Brain microvascular endothelial cell (primary cell): Measurements from ENCODE around the gene MCC.

Experiments
- DNase-seq: peaks from one replicate; pipeline ENCODE4 v3.0.0-alpha.2; 2020
- H3K27ac ChIP-seq: fragments of 250-450 bp; sonication (Bioruptor Pico); 2 replicates; pipeline ENCODE4 v1.5.1; 2020; ENCODE audit warnings: mild to moderate bottlenecking, moderate library complexity
- H3K27me3 ChIP-seq: fragments of 250-450 bp; sonication (Bioruptor Pico); replicated peaks from 2 replicates; pipeline ENCODE4 v1.5.1; 2020; ENCODE audit warnings: mild to moderate bottlenecking
- H3K36me3 ChIP-seq: fragments of 250-450 bp; sonication (Bioruptor Pico); replicated peaks from 2 replicates; pipeline ENCODE4 v1.5.1; 2020; ENCODE audit warnings: mild to moderate bottlenecking
- H3K4me3 ChIP-seq: 2 replicates; pipeline ENCODE4 v1.5.1; 2011; ENCODE audit warnings: low read depth, mild to moderate bottlenecking, control low read depth, low read length, moderate library complexity
- in situ Hi-C: cut with HindIII; loops from 2 replicates; pipeline ENCODE4 v1.10.0; 2017; ENCODE audit warnings: low sequenced_read_pairs, low pct_ligation_motif_present
- TF ChIP-seq, protein P1 (sequence below): IDR thresholded peaks from 2 replicates; pipeline ENCODE4 v1.5.1; 2011; ENCODE audit warnings: low read depth, mild to moderate bottlenecking, moderate library complexity, low read length, control low read depth, inconsistent platforms; ENCODE audit errors: missing control alignments

MCC gene

DNA sequence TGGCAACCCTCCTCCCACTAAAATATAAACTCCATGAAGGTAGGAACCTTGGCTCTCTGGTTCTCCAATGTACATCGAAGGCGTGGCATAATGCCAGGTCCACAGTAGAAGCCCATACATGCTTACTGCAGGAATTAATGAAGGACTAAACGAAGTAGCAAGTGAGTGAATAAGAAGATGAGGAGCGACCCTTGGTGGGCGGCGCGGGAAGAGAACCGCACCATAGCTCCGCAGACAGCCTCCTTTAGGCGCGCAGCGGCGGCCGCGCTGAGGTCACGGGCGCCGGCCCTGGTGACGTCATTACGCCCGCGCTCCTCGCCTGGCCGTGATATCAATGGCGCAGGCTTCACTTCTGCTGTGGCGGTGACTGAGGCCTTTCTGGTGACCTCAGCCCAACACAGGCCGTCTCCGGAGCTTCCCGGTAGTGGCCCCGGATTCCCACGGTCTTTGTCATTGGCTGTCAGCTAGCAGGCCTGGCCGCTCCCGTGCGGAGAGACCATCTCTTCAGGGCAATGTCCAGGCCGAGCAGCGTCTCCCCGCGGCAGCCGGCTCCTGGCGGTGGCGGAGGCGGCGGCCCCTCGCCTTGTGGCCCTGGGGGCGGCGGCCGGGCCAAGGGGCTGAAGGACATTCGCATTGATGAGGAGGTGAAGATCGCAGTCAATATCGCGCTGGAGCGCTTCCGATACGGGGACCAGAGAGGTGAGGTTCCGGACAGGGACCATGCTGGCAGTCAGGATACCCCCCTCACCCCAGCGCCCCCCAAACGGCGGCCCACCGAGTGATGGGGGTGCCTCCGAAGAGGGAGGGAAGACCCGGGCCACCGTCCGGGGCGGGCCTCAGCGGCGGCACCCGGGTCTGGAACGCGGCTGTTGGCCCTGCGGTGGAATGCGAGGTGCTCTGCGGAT lies 25.4 kb upstream of the MCC start, which contains the start of gene YTHDC2:
YTHDC2 (plus strand) TSS at position 311 of the 905 bp plus-strand sequence; CDS start at position 513, 202 bp downstream.
- DNase-seq = peak; percentile 88

DNA sequence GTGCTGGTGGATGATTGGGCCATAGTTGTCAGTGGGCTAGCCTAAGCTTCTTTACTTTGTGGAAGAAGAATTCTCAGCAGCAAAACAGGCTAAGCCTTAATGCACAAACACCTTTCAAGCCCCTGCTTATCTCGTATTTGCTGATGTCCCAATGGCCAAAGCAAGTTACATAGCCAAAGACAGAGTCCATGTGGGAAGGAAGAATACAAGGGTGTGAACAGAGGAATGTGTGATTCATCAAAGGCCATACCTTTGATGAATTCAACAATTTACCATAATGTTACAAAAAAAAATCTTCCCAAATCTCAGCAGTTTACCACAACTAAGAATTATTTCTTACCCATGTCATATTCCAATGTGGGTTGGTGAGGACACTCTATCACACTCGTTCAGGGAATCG lies 24.1 kb upstream of the MCC start:
- H3K4me3 ChIP-seq = no peak overlapping the region
- H3K36me3 ChIP-seq = no peaks in the 10 kb centered on the region
- DNase-seq = no peak
- in situ Hi-C loops = loop anchor here (25.0 kb wide), 1 partner anchor 175 kb away; no protein-coding TSS in a partner anchor
- TF ChIP-seq, protein P1, sequence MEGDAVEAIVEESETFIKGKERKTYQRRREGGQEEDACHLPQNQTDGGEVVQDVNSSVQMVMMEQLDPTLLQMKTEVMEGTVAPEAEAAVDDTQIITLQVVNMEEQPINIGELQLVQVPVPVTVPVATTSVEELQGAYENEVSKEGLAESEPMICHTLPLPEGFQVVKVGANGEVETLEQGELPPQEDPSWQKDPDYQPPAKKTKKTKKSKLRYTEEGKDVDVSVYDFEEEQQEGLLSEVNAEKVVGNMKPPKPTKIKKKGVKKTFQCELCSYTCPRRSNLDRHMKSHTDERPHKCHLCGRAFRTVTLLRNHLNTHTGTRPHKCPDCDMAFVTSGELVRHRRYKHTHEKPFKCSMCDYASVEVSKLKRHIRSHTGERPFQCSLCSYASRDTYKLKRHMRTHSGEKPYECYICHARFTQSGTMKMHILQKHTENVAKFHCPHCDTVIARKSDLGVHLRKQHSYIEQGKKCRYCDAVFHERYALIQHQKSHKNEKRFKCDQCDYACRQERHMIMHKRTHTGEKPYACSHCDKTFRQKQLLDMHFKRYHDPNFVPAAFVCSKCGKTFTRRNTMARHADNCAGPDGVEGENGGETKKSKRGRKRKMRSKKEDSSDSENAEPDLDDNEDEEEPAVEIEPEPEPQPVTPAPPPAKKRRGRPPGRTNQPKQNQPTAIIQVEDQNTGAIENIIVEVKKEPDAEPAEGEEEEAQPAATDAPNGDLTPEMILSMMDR = no peak
- H3K27ac ChIP-seq = no peak overlapping the region
- H3K27me3 ChIP-seq = no peaks in the 10 kb centered on the region

More for the DNA sequence above, 25.4 kb upstream of the MCC start, which contains the start of gene YTHDC2:
- in situ Hi-C loops = loop anchor here (25.0 kb wide), 1 partner anchor 176 kb away; no protein-coding TSS in a partner anchor
- H3K36me3 ChIP-seq = no peaks in the 10 kb centered on the region
- no peaks in the 10 kb centered on the region for H3K27me3 ChIP-seq
- peak within 1 kb of the TSS; percentile 83 for H3K4me3 ChIP-seq
- peak within 1 kb of the TSS; percentile 79 for H3K27ac ChIP-seq
- TF ChIP-seq, protein P1 = peak; percentile 47

DNA sequence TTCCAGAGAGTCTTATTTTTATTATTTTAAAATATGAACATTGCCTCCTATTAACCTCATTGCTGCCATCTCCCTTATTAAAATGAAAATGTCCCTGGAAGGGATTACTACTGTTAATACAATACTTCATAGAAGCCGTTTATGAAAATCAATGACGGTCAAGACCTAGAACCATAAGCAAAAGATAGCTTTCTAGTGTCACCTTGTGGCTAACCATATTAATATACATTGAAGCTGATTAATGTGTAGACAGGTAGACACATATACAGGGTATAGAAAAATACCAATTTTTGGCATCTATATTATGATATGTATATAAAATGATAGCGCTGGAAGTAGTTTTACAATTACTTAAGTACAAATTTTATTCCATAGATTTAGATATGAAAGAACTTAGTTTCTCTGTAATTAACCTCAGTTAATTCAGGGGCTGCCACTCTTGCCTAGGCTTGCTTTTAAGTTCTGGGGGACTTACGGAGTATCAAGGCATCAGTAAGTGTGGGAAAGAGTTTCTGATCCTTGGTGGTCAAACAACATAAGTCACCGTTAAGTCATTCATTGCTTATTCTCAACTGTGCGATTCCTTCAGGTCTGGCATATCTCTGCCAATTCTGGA lies 22.7 kb upstream of the MCC start:
- DNase-seq = no peak
- no peaks in the 10 kb centered on the region for H3K27me3 ChIP-seq
- H3K27ac ChIP-seq = no peak overlapping the region
- H3K4me3 ChIP-seq = no peak overlapping the region
- in situ Hi-C loops = loop anchor here (25.0 kb wide), 1 partner anchor 174 kb away; no protein-coding TSS in a partner anchor
- H3K36me3 ChIP-seq = no peaks in the 10 kb centered on the region
- TF ChIP-seq, protein P1 = peak; percentile 26

DNA sequence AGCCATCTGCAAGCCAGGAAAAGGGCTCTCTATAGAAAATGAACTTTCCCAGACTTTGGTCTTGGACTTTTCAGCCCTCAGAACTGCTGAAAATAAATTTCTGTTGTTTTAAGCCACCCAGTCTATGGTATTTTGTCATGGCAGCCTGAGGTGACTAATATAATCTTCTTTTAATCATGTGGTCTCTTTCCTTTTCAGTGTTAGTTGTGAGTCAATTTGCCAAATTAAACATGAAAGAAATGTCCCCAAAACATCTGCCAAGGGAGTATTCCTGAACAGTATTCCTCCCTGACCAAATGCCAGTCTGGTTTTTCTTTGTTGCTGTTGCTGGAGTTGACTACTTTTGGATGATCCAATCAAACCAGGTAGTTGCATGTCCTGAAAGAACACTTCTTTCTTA lies 20.5 kb upstream of the MCC start:
- DNase-seq = no peak
- TF ChIP-seq, protein P1 = no peak
- H3K27ac ChIP-seq = no peak overlapping the region
- H3K27me3 ChIP-seq = no peaks in the 10 kb centered on the region
- H3K36me3 ChIP-seq = no peaks in the 10 kb centered on the region
- in situ Hi-C loops = loop anchor here (25.0 kb wide), 1 partner anchor 171 kb away; no protein-coding TSS in a partner anchor
- H3K4me3 ChIP-seq = no peak overlapping the region

DNA sequence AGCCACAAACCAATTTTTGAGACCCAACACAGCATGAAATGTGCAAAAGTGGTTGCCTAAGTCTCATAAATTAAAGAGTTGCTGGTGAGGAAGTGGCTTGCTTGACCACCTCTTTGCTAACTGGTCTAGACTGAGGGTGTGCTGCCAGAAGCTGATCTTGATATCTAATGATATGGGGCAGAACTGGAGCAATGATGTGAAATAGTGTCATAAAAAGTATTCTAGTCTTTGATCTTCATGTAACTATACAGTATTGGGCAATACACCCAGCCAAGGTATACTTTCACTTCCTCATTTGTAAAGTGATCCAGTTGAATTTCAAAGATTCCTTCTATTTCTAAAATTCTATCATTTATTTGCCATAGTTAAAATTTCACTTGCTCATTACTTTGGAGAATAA lies 19.3 kb upstream of the MCC start:
- Histone ChIP-seq H3K27me3 (no peaks in the 10 kb centered on the region), H3K36me3 (no peaks in the 10 kb centered on the region)
- in situ Hi-C loops = loop anchor here (25.0 kb wide), 1 partner anchor 170 kb away; no protein-coding TSS in a partner anchor

More for the DNA sequence above, 19.3 kb upstream of the MCC start:
- TF ChIP-seq, protein P1 = no peak
- Histone ChIP-seq H3K27ac (no peak overlapping the region), H3K4me3 (no peak overlapping the region)
- no peak for DNase-seq
